Measurements from ENCODE around the gene GTF3C4. TPM values are rescaled to one million over a fixed set of nuclear protein-coding genes. Genes with fewer than 3 reads are reported as not detected.

Gene GTF3C4
- total RNA-seq, 1 donor from 2014 or later, result 41.9 TPM

DNA sequence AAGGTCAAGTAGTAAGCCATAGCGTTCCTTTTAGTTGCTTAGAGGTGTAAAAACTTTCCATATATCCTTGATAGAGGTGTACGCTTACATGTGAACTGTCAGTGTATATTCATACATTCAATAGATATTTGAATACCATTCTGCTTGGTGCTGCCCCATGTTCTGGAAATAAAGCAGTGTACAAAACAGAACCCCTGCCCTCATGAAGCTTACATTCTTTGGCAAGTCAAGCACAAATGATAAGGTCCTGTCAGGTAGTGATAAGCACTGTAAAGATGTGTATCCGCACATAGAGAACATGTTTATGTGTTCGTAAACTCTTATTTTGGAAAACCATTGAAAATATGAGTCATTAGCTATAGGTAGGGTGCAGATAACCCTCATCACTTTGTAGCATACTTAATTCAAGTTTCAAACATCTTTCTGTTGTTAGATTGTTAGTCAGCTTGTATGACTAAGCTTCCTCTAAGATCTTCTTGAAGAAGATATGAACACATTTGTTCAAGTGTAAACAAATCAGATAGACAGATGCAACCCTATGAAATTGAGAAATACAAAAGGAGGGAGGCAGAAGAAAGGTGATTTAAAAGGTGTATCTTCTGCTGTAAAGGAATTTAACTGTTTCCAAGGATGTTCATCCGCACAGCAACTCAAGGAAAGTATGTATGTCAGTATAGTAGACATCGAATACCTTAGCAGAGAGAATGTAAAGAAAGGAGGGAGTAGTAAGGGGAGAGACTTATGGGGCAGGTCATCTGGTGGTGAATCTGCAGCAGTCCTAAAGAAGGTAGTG lies 1.6 kb downstream of the GTF3C4 start:
- DNase-seq (ENCODE audit: low read depth, low spot score), result no peak
- H3K4me1 Mint-ChIP-seq, result peaks cover 42% of the 10 kb centered on the region
- TF ChIP-seq CTCF (conservative IDR thresholded peaks at IDR 0.05), result no peak
- H3K4me3 Mint-ChIP-seq, result peak overlapping the region; percentile 93
- H3K36me3 Mint-ChIP-seq (ENCODE audit: low read depth), result peaks cover 10% of the 10 kb centered on the region
- no peaks in the 10 kb centered on the region for H3K9me3 Mint-ChIP-seq
- no peaks in the 10 kb centered on the region for H3K27me3 Mint-ChIP-seq (ENCODE audit: low read depth)
- H3K27ac Mint-ChIP-seq (ENCODE audit: unreplicated experiment), result peak overlapping the region; percentile 95

DNA sequence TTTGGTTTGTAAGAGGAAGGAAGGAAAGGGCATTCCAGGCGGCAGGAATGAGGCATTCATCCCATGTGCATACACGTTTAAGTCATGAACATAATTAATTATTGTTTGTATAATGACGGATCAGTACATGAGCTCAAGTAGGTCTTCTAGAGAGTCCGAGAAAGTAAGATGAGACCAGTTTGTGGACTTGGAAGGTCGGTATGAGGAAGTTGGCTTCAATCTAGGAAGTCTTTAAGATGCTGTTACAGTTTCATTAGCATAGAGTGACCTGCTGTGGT lies 2.1 kb downstream of the GTF3C4 start:
- peaks cover 44% of the 10 kb centered on the region for H3K4me1 Mint-ChIP-seq
- H3K36me3 Mint-ChIP-seq (ENCODE audit: low read depth), result peaks cover 10% of the 10 kb centered on the region
- TF ChIP-seq CTCF (conservative IDR thresholded peaks at IDR 0.05), result no peak
- H3K27me3 Mint-ChIP-seq (ENCODE audit: low read depth), result no peaks in the 10 kb centered on the region
- no peak for DNase-seq (ENCODE audit: low read depth, low spot score)
- no peak overlapping the region for H3K27ac Mint-ChIP-seq (ENCODE audit: unreplicated experiment)
- peak overlapping the region; percentile 93 for H3K4me3 Mint-ChIP-seq
- H3K9me3 Mint-ChIP-seq, result no peaks in the 10 kb centered on the region

GRCh38 chr9:132673355-132673754 lies 3.1 kb downstream of the GTF3C4 start:
- Mint-ChIP-seq H3K36me3 (ENCODE audit: low read depth) (peaks cover 13% of the 10 kb centered on the region), H3K27me3 (ENCODE audit: low read depth) (no peaks in the 10 kb centered on the region), H3K9me3 (no peaks in the 10 kb centered on the region), H3K4me3 (peak overlapping the region; percentile 64), H3K27ac (ENCODE audit: unreplicated experiment) (no peak overlapping the region), H3K4me1 (peaks cover 37% of the 10 kb centered on the region)
- peak; percentile 5 for DNase-seq (ENCODE audit: low read depth, low spot score)
- TF ChIP-seq CTCF (conservative IDR thresholded peaks at IDR 0.05), result peak; percentile 54

DNA sequence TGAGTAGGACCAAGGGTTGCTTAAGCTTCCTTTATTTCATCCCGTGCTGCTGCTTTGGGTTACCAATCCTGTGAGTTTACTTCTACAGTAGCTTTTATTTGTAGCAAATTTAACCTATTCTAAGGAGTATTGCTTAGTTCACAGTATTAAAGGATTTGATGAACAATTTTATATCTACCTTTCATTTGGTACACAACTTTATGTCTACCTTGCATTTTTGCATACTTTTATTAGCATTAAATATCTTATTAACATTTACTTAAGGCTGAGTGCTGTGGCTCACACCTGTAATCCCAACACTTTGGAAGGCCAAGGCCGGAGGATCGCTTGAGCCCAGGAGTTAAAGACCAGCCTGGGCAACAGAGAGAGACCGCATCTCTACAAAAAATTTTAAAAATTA lies 4.2 kb downstream of the GTF3C4 start:
- no peaks in the 10 kb centered on the region for H3K27me3 Mint-ChIP-seq (ENCODE audit: low read depth)
- peak overlapping the region; percentile 4 for H3K4me3 Mint-ChIP-seq
- H3K4me1 Mint-ChIP-seq, result peaks cover 33% of the 10 kb centered on the region
- H3K27ac Mint-ChIP-seq (ENCODE audit: unreplicated experiment), result no peak overlapping the region
- no peak for DNase-seq (ENCODE audit: low read depth, low spot score)
- TF ChIP-seq CTCF (conservative IDR thresholded peaks at IDR 0.05), result no peak
- no peaks in the 10 kb centered on the region for H3K9me3 Mint-ChIP-seq
- peaks cover 20% of the 10 kb centered on the region for H3K36me3 Mint-ChIP-seq (ENCODE audit: low read depth)

- Mint-ChIP-seq H3K27me3 (ENCODE audit: low read depth) (no peaks in the 10 kb centered on the region), H3K4me3 (no peak overlapping the region), H3K27ac (ENCODE audit: unreplicated experiment) (no peak overlapping the region), H3K9me3 (no peaks in the 10 kb centered on the region), H3K4me1 (peaks cover 16% of the 10 kb centered on the region), H3K36me3 (ENCODE audit: low read depth) (peaks cover 19% of the 10 kb centered on the region)
- TF ChIP-seq CTCF (conservative IDR thresholded peaks at IDR 0.05), result no peak
- no peak for DNase-seq (ENCODE audit: low read depth, low spot score)
These were observed 7.7 kb downstream of the GTF3C4 start for GRCh38 chr9:132677976-132678375.
